NCI-H446 (cell line): ENCODE data around the gene COQ8A.
A peak's percentile ranks its signal among the peaks of the same experiment; 100 is the strongest.

Experiments used
- DNase-seq, 2 experiments: peaks; one replicate each; lab custom pipeline; 2025; lab: John Stamatoyannopoulos, UW

COQ8A gene

DNA sequence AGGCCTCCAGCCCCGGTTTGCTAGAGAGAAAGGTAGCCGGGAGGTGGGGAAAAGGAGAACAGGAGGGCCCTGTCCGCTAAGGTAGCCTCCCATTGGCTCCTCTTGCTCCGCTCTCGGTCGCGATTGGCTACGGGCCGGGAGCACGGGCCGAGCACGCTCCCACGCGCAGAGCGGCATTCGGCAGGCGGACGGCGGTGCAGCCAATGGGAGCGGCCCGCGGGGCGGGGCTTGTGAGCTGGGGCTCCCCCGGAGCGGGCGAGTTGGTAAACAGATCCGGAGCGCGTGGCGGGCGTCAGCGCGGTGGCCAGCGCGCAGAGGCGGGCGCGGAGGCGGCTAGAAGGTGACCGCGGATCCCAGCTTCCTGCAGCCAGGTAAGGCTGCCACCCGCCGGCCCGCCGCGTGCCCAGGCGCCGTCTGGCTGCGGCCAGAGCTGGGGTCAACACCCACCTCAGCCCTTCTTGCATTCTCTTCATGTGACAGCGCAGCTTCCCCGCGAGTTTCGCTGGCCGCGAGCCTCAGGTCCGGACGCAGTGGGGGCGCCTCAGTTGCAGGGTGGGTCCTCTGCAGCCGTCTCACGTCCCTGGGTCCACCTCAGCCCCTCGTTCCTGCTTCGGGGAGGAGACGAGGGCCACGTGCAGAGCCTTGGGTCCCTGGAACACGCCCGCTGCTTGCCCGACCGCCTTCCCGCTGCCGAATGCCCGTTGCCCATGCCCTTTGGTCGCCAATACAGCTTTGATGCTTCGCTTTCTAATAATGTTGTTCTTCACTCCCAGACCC, at the start of gene COQ8A:
TSS of gene COQ8A (plus strand) at position 266 of the 777 bp plus-strand sequence. CDS start 21,092 bp downstream, outside the sequence.
- peak; percentile 98 to 99 for DNase-seq

DNA sequence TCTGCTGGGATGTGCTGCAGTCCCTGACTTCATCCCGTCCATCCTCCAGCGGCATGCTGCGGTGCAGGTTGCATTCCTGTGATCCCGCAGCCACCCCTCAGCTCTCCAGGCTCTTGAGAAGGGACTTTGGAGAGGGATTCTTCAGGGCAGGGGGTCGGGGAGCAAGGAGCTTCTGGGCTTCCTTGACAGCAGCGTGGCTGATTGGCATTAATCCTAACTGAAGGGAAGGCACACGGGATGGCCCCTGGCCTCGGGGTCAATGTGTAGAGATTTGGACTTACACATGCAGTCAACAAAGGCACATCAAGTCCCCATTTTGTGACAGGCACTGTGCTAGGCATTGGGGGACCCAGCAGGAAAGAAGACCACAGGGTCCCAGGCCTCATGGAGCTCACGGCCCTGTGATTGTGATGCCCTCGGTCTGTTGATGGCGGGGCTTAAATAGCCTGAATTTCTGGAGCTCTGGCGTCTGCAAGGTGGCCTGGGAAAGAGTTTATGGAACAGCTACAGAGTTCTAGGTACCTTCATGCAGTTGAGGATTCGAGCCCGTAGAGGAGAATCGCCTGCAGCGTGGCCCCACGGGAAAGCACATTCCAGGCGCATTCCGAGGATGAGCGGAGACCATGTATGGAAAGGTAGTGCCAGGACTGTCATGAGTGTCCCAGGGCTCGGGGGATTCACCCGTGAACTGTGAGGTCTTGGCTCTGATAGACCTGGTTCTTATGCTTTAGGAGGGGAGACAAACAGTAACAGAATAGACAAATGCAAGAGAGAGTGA, 49.6 kb upstream of the COQ8A start:
- no peak for DNase-seq

DNA sequence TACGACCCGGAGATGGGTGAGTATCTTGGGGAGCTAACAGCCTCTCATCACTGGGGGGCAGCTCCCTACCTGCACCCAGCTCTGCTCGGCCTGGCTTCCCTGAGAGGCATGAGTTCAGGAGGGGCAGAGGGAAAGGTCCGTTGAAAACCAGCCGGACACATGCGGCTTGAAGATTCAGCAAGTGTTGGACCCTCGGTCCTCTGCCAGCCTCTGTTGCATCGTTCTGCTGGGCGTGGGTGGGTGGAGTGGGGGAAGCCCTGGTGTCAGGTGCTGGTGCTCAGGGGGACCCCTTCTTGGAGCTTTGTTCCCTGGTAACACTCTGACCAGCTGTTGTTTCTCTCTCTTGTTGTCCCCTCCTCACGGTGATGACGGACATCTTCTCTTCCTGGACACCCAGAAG, 48.7 kb upstream of the COQ8A start:
- DNase-seq = no peak

DNA sequence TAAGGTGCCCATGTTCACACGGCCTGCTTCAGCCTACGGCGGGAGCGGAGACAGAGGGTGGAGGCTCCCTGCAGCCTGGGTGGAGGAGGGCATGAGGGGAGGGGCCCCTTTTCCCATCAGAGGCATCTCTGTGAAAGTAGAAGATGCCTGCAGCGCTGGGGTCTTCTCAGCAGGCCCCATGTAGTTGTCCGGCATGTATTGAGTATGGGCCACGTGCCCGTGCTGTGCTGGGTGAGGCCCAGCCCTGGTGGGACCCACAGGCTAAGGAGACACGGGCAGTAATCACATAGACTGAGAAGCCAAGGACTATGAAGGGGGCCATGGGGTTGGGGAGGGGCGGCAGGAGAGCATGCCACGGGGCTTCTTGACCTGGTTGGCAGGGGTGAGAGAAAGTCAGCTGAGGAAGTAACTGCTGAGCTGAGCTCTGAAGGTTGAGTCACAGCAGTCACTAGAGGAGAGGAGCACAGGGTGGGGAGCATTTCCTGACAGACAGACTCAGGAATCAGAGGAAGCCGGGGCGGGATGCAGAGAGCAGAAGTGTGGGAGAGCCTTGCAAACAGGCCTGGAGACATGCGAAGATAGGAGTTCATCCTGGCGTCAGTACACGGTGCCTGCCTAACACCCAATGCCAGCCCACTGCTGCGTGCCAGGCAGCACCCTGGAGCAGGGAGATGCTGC, 48.1 kb upstream of the COQ8A start:
- DNase-seq = no peak

DNA sequence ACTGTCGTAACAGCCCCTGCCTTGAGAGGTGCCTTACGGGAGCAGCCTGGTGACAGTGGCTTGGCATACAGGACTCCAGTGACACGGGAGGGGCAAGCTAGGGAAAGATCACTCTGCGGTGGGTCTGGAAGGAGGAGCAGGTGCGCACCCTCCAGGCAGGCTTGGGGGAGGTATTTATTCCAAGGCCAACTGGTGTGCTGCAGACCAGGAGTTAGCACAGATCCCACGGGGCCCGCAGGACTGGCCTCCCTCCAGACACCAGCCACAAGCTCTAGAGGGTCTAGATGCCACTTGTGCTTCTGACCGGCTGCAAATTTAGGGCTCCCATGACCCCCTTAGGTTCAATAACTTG, 47.6 kb upstream of the COQ8A start:
- no peak for DNase-seq

DNA sequence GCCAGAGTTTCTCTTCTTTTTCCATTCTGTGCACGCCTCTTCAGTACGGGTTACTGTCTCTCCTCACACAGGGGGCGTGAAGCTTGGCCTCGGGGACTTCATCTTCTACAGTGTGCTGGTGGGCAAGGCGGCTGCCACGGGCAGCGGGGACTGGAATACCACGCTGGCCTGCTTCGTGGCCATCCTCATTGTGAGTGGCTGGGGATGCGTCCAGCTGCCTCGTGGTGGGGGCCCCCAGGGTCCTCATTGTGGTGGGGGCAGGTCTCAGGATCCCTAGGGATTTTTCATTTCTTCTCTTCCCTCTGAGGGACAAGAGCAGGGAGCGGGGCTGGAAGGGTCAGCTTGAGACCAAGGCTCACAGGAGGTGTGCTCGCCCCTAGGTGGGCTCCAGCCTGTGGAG, 46.2 kb upstream of the COQ8A start:
- no peak for DNase-seq

DNA sequence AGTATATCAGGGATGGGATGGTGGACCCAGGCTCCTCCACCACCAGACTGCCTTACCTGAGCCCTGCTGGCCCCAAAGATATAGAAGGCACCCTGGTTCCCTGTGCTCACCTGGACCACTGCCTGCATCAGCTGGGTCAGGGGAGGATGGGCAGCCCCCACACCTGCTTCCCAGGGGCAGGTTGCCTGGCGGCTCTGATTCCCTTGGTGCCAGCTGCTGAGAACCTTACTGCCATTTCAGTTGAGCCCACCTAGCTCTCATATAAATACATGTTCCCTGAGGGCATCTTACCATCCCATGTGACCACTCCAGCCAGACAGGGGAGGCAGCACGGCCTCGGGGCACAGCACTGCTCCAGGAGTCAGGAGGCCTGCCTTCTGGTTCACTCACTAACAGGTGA, 45.3 kb upstream of the COQ8A start:
- DNase-seq = no peak

DNA sequence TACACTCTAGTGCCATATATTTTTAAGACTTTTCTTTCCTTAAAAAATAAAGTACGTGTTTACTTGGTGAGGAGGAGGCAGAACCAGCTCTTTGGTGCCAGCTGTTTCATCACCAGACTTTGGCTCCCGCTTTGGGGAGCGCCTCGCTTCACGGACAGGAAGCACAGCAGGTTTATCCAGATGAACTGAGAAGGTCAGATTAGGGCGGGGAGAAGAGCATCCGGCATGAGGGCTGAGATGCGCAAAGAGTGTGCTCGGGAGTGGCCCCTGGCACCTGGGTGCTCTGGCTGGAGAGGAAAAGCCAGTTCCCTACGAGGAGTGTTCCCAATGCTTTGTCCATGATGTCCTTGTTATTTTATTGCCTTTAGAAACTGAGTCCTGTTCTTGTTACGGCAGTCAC, 44.5 kb upstream of the COQ8A start:
- no peak for DNase-seq

DNA sequence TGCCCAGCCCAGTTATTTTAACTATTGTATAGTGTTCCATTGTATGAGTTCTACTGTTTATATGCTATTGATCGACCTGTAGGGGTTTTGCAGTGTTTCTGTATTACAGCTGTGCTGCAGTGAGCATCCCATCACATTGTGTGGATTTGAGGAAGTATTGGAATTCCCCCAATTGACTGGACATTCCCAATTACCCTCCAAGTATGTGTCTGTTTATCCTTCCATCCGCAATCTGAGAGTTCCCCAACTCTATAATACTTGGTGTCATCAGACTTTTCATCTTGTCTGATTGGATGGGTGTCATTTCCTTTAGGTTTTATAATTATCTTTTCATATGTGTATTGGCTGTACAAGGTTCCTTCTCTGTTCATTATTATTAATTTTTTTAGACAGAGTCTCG, 41.8 kb upstream of the COQ8A start:
- no peak for DNase-seq

DNA sequence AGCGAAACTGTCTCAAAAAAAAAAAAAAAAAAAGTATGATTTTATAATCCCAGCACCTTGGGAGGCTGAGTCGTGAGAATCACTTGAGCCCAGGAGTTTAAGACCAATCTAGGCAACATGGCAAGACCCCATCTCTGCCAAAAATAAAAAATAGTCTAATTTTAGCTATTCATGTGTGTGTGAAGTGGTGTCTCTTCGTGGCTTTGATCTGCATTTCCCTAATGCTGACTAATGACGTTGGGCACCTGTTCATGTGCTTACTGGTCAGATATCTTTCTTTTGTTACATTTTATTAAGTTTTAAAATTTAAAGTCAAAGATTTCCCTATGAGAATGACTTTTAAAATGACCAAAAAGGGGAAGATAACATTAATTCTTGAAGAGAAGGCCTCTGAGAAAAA, 38.7 kb upstream of the COQ8A start:
- DNase-seq = no peak

DNA sequence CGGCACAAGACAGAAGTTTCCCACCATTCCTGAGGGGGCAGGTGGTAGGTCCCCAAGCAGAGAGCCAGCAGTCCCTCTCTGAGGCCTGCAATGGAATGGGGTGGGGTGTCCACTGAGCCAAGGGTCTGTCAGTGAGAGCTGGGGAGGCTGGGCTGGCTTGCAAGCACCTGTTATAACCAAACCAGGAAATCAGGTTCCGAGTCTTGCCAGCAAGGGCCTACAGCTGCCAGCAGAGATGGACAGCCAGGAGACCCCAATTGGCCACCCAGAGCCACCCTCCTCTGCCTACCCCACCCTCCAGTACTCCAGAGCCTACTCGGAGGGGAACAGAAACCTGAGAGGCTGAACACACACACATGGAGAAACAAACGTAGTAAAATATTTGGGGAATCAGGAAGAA, 37.5 kb upstream of the COQ8A start:
- no peak for DNase-seq

DNA sequence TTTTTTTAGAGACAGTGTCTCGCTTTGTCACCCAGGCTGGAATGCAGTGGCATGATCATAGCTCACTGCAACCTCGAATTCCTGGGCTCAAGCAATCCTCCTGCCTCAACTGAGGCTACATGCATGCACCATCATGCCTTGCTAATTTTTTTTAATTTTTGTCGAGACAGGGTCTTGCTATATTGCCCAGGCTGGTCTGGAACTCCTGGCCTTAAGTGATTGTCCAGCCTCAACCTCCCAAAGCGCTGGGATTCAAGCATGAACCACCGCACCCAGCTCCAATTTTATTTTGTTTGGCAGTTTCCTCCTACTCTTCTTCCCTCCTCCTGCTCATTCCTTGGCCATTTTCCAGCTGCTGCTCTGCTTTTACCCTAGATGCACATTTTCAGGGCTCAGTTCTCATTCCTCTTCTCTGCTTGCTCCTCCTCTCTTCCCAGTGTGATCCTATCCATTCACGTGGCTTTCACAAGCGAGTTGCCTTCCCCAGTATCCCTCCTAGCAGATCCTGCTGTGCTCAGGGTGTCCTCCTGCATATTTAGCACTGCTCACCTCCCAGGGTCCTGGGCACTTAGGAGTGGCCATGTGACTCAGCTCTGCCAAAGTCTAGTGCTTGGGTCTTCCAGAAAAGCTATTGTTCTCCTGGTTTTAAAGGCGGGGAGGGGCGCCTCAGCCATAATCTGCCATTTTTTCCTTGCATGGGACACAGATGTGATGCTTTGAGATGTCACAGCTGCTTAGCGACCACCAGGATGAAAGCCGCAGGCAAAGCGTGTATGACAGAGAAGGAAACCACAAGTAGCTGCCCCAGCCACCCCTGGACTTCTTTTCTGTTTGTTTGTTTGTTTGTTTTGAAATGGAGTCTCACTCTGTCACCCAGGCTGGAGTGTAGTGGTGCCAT, 36.0 kb upstream of the COQ8A start:
- peak in 1 of 2 experiments; percentile 9 for DNase-seq

DNA sequence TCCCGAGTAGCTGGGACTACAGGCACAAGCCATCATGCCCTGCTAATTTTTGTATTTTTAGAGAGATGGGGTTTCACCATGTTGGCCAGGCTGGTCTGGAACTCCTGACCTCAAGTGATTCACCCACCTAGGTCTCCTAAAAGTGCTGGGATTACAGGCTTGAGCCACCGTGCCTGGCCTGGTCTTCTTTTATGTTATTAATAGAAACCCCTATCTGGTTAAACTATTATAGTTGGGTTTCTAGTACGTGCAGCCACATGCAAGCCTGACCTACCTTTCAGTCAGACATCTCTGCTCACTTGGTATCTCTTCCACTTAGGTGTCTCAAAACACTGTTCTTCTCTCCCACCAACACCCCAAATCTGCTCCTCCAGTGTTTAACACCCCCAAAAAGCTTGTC, 35.3 kb upstream of the COQ8A start:
- DNase-seq = no peak

DNA sequence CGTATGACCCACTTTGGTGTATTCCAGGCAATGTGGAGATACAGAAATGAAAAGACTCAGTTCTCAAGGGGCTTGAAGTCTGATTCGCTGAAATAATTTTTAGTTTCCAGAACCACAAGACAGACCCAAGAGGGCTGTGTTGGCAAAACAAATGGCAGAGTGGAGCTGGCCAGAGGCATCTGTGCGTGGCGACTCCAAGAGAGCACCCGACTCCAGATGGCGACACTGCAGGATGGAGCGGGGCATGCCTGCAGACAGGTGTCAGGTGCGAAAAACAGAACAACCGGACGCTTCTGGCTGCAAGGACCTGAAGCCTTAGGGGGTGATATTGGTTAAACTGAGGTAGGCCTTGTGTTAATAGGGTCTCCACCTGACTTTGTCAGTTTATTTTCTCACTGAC, 31.7 kb upstream of the COQ8A start:
- DNase-seq = no peak

DNA sequence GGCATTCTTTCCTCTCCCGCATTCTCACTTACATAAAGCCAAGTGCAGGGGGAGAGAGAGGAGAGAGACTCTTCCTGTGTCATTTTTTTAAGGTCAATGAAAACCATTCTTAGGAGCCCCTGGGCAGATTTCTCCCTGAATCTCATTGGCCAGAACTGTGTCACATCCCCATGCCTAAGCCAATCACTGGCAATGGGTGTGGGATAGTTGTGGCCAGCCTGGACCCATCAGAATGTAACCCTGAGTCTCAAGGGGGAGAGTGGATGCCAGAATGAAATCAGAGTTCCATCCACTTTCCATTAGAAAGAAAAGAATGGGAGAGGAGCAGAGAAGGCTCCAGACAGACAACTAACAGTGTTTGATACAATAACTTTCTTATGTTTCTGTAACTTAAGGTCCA, 31.2 kb upstream of the COQ8A start:
- DNase-seq = no peak

DNA sequence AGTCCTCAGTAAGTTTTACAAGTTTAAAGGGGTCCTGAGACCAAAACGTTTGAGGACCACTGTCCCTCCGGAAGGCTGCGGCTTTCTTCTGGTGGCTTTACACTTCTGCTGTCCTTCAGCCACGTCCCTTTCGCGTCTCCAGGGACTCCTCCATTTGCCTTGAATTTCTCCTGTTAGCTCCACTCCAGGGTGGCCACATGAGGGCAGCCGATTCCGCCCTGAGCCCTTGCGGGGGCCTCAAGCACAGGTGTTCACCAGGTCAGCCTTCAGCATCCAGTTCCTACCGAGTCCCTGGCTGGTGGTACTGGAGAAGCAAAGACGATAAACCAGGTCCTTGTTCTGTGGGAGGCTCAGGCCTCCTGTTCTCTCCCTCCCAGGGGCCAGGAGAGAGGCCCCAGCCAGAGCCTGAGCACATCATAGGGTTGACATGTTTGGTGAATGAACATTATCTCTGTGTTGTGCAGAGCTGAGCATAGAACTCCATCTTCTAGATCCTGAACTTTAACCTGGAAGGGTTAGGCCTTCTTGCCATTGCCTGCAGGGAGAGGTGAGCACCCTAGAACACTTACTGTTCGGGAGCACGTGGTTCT, 27.4 kb upstream of the COQ8A start:
- no peak for DNase-seq

DNA sequence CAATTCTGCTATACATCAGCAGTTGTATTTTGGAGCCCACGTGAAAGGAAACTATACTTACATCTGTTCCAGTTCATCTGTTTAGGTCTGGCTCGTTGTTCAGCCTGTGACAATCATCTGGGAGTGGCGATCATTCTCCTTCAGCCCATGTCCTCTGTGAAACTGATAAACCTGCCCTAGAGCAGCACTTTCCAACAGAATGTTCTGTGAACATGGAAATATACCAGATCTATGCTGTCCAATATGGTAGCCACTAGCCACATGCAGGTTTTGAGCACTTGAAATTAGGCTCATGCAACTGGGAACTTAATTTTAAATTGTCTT, 24.5 kb upstream of the COQ8A start:
- no peak for DNase-seq

DNA sequence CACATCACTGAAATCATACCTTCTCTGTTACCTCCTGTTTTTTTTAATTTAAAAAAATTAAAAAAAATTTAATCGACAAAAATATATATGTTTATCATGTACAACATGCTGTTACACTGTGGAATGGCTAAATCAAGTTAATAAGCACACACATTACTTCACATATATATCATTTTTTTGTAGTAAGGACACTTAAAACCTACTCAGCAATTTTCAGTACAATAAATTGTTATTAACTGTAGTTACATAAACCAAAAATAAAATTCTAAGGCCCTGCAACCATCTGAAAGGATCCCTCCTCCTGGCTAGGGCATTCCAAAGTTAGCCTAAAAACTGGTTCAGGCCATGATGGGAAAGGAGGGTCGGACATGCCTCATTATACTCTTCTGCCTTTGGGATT, 23.6 kb upstream of the COQ8A start:
- DNase-seq = no peak

DNA sequence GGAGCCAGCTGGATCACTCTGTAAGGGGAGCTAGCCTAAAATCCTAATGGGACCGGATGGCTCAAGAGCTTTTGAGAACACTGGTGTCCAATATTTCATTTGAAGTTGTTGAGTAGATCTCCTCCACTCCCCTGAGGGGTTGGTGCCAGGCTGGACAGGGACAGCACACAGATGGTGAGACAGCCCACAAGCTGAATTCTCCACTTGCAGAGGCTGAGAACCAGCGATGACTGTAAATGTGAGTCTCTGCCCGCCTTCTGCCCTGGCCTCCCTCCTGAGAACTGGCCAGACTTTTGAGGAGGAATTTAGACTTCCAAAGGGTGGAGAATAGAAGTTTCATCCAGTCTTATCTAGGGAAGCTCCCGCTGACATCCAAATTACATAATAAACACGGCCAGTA, 20.5 kb upstream of the COQ8A start:
- DNase-seq = no peak

DNA sequence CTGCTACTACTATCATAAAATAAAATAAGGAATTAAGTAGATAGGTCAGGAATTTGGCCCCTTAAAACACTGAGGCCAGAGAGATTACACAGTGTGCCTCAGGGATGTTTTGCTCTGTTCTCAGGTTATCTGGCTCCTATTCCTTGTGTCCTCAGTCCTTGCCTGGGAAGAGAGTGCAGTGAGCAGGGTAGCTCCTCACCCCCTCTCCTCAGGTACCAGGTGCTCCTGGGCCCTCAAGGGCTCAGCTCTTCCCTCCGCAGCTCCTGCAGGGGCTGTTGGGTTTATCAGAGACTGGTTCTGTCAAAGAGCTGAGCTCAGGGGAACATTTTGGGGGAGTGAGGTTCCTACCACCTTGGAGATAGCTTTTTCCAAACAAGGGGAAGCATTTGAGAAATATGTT, 20.1 kb upstream of the COQ8A start:
- DNase-seq = no peak

DNA sequence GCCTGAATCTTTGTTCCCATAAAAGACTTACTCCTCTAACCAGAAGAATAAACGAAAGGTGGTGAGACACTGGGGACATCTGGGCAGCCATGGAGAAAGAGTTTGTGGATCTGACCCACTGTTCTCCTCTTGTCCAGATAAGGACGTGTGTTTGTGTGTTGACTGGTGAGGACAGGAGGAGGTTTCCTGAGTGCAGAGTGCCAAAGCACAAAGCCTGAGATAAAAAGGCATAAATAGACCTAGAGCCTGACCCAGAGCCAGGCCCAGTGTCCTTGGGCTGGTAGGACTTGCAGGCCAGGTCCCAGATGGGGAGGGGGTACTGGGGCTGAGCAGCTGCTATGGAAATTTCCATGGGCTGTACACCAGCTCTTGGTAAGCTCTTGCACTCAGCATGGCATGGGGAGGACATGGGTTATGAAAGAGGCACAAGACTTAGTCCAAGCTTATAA, 19.6 kb upstream of the COQ8A start:
- DNase-seq = no peak

DNA sequence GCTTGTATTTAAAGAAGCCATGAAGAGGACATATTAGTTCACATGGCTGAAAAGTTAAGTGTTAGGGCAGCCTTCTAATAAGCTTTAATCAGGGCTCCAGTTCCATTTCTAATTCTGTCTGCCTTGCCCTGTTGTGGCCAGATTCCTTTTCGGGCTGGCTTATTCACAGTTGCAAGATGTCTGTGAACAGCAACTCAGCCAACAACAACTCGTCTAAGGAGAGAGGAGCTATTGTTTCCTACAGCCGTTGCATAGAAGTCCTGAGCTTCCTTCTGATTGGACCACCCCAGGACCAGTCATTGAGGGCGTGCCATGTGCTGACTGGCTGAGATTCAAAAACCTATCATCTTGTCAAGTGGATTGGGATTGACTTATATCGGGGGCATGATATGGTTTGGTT, 18.6 kb upstream of the COQ8A start:
- no peak for DNase-seq
